22Rv1 (cell line): ENCODE data around the gene QSOX2.

ENCODE experiments used
- H3K27ac ChIP-seq: fragments of 450-650 bp; 2 replicates; pipeline ENCODE4 v1.5.1; 2017
- ZFX ChIP-seq: fragments of 450-650 bp; IDR thresholded peaks from 2 replicates; pipeline ENCODE4 v1.6.1; 2017; ENCODE audit warnings: antibody characterized with exemption, borderline replicate concordance
- TF ChIP-seq, protein P1 (sequence below): fragments of 450-650 bp; IDR thresholded peaks from 2 replicates; pipeline ENCODE4 v1.5.1; 2017; ENCODE audit warnings: mild to moderate bottlenecking

QSOX2 gene

DNA sequence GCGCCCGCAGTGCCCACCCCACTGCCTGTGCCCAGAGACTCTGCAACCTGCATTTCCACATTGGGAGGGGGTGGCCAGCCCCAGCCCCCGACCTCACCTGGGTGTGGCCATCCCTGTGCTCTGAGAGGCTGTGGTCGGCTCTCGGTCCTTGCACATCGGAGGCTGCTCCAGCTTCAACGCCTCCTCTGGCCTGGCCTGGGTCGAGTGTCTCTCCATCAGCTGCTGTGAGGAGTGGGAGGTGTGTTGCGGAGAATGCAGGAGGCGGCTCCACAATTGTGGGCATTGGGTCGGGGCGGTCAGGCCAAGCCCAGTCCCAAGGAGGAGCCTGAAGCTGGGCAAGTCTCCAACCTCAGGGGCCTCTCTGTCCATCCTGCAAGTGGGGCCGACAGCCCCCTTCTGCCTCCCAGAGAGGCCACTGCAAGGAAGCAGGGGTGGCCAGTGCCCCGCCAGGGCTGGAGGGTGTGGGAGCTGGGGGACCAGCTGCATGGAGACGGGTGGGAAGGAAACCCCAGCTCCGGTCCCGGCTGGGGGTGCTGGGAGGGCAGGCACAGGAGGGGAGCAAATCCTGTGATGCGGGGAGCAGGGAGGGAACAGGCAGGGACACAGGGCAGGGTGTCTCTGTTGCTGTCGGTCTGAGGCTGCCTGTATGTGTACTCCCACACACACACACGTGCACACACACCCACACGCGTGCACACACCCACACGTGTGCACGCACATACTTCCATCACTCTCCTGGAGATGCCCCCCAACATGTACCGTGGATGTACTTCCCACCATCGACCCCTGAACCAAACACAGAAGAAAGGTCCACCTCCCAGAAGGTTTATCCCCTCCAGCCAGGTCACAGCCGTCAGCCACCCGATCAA lies 29.4 kb upstream of the QSOX2 start:
- no peak for TF ChIP-seq ZFX
- TF ChIP-seq, protein P1, sequence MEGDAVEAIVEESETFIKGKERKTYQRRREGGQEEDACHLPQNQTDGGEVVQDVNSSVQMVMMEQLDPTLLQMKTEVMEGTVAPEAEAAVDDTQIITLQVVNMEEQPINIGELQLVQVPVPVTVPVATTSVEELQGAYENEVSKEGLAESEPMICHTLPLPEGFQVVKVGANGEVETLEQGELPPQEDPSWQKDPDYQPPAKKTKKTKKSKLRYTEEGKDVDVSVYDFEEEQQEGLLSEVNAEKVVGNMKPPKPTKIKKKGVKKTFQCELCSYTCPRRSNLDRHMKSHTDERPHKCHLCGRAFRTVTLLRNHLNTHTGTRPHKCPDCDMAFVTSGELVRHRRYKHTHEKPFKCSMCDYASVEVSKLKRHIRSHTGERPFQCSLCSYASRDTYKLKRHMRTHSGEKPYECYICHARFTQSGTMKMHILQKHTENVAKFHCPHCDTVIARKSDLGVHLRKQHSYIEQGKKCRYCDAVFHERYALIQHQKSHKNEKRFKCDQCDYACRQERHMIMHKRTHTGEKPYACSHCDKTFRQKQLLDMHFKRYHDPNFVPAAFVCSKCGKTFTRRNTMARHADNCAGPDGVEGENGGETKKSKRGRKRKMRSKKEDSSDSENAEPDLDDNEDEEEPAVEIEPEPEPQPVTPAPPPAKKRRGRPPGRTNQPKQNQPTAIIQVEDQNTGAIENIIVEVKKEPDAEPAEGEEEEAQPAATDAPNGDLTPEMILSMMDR = no peak
- H3K27ac ChIP-seq = no peak overlapping the region

DNA sequence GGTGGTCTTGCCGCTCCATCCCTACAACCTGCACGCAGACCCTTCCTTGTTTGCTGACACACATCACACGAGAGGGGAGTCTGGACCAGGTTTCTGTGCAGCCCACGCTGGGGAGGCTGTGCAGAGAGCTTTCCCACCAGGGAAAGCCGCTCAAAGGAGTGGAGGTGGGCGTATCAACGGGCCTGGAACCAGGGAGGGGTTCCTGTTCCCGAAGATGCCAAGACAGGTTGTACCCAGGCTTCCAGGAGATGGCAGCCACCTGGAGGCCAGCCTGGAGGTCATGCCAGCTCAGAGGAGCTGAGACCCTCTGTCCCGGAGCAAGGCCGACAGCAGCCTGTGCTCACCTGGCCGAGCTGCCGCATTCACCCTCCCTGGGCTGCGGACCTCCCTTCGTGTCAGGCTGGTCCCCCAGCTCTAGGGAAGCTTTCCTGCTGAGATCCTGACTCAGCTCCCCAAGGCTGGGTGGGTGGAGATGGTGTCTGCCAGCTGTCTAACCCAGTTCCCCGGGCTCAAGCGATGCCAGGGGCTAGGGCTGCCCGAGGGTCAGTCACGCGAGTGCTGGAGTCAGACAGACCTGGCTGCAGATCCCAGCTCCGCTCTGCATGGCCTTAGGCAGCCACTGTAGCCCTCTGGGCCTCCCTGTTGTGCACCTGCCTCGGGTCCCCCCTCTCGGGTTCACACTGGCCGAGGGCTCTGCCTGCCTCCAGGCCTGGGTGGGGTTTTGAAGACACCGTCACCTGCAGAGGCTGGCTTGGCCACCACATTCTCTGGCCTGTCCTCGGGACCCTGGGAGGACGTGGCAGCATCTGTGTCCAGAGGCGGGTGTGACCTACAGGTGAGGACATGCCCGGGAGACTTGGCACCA lies 28.5 kb upstream of the QSOX2 start:
- no peak overlapping the region for H3K27ac ChIP-seq
- no peak for TF ChIP-seq ZFX
- TF ChIP-seq, protein P1 = no peak

DNA sequence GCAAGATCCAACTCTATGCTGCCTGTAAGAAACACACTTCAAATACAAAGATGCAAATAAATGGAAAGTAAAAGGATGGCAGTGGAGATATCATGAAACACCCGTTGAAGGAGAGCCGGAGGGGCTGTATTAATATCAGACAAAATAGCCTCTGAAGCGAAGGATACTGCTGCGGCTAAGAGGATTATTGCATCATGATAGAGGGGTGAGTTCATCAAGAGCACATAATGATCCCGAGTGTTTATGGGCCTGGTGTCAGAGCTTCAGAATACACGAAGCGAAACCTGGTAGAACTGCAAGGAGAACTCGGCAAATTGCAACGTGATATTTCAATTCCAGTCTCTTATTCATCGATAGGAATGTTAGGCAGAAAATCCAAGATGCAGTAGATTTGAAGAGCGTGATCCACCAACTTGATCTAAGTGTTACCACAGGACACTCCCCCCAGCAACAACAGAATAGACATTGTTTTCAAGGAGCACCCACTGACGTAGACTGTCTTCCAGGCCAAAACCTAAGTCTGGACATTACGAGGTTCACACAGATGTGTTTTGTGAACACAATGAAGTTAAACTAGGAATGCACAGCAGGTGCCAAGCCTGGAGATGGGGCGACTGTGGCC lies 27.7 kb upstream of the QSOX2 start:
- TF ChIP-seq, protein P1 = no peak
- TF ChIP-seq ZFX = no peak
- no peak overlapping the region for H3K27ac ChIP-seq

DNA sequence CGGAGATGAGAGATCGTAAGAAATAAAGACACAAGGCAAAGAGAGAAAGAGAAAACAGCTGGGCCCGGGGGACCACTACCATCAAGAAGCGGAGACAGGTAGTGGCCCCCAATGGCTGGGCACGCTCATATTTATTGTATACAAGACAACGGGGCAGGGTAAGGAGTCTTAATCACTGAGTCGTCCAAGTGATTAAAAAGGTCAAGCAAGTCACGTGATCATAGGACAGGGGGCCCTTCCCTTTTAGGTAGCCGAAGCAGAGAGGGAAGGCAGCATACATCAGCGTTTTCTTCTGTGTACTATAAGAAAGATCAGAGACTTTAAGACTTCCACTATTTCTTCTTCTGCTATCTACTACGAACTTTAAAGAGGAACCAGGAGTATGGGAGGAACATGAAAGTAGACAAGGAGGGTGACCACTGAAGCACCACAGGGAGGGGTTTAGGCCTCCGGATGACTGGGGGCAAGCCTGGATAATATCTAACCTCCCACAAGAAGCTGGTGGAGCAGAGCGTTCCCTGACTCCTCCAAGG lies 24.6 kb upstream of the QSOX2 start:
- TF ChIP-seq ZFX = no peak
- TF ChIP-seq, protein P1 = no peak
- no peak overlapping the region for H3K27ac ChIP-seq

DNA sequence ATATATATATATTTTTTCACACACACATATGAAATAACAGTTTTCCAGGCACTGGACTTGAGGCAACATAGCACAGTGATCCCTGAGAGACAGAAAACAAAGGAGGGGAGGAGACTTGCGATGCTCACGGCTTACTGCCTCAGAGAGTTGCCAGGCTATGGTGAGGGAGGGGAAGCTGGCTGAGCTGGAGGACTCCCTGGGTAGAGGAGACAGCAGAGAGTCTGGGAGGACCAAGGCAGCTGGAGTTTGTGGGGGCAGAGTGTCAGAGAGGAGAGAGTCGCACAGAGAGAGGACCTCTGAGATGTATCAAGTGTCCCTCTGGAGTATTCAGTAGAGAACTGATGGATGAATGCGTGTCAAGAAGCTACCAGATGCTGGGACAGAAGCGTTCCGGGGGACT lies 23.1 kb upstream of the QSOX2 start:
- TF ChIP-seq ZFX = no peak
- TF ChIP-seq, protein P1 = no peak
- H3K27ac ChIP-seq = no peak overlapping the region

DNA sequence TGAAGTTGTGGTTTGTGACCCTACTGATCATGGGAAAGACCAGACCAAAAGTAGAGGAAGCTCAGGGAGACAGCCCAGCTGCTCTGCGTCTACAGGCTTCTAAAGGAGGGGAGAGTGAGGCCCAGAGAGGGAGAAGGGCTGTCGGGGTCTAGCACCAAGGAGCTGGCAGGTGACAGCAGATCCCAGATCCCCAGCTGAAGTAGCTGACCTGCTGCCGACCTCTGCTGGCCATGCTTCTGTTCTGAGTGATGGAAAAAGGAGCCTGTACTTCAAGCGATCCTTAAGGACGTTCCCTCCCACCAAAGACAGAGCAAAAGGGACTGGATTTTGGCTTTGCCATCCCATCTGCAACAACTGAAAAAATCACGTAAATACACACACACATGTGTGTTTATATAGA lies 22.7 kb upstream of the QSOX2 start:
- no peak overlapping the region for H3K27ac ChIP-seq
- TF ChIP-seq, protein P1 = no peak
- no peak for TF ChIP-seq ZFX
